HepG2 (cell line): ENCODE results near the gene EPB41L3.

Experiments used
- FLYWCH1 ChIP-seq: sonication (generic); formaldehyde crosslinking; IDR thresholded peaks from 2 replicates; pipeline ENCODE4 v1.8.1; 2023; ENCODE audit warnings: mild to moderate bottlenecking, missing genetic modification reagents
- PHF8 ChIP-seq: sonication (generic); formaldehyde crosslinking; IDR thresholded peaks from 2 replicates; pipeline ENCODE4 v1.5.0; 2020; ENCODE audit warnings: missing genetic modification reagents
- ZNF281 ChIP-seq: sonication (generic); formaldehyde crosslinking; IDR thresholded peaks from 2 replicates; pipeline ENCODE4 v1.4.0; 2020; ENCODE audit warnings: missing genetic modification reagents, borderline replicate concordance

- TF ChIP-seq ZNF281 (CRISPR knock-in tag) (no peak), FLYWCH1 (CRISPR knock-in tag) (no peak), PHF8 (CRISPR knock-in tag) (no peak)
These were observed 173.5 kb downstream of the EPB41L3 start for GRCh38 chr18:5370332-5370731.
